Smooth muscle cell (in vitro differentiated cells): ENCODE results near the gene MYPN. TPM values are rescaled to one million over a fixed set of nuclear protein-coding genes. Genes with fewer than 3 reads are reported as not detected.
"Not testable (repeated sequence)": the region's sequence is repeated elsewhere in the genome, so short reads cannot be mapped to it uniquely, and the experiment has no call there.

Source experiments
- DNase-seq: peaks from one replicate; lab custom pipeline; 2025; ENCODE audit not compliant: unreplicated experiment; lab: John Stamatoyannopoulos, UW
- H2AFZ ChIP-seq: fragments of 200-600 bp; sonication (generic); 2 replicates; pipeline ENCODE4 v1.6.0; 2016; ENCODE audit warnings: antibody characterized with exemption, low read depth, mild to moderate bottlenecking
- H3F3A ChIP-seq: fragments of 200-600 bp; sonication (generic); 2 replicates; pipeline ENCODE4 v1.6.0; 2017; ENCODE audit warnings: antibody characterized with exemption, low read depth
- H3K27ac ChIP-seq: fragments of 200-600 bp; sonication (generic); 2 replicates; pipeline ENCODE4 v1.5.1; 2016; ENCODE audit warnings: low read depth, mild to moderate bottlenecking
- H3K27me3 ChIP-seq: fragments of 200-600 bp; sonication (generic); 2 replicates; pipeline ENCODE4 v1.6.1; 2016; ENCODE audit warnings: low read depth, mild to moderate bottlenecking
- H3K36me3 ChIP-seq: fragments of 200-600 bp; sonication (generic); 2 replicates; pipeline ENCODE4 v1.5.1; 2016; ENCODE audit warnings: low read depth
- H3K4me1 ChIP-seq: fragments of 200-600 bp; sonication (generic); 2 replicates; pipeline ENCODE4 v1.5.1; 2016; ENCODE audit warnings: low read depth
- H3K4me2 ChIP-seq: fragments of 200-600 bp; sonication (generic); 2 replicates; pipeline ENCODE4 v1.6.0; 2016; ENCODE audit warnings: mild to moderate bottlenecking
- H3K4me3 ChIP-seq: fragments of 200-600 bp; sonication (generic); 2 replicates; pipeline ENCODE4 v1.5.1; 2016; ENCODE audit warnings: mild to moderate bottlenecking
- H3K79me2 ChIP-seq: fragments of 200-600 bp; sonication (generic); 2 replicates; pipeline ENCODE4 v1.6.0; 2016; ENCODE audit warnings: low read depth, mild to moderate bottlenecking
- H3K9ac ChIP-seq: fragments of 200-600 bp; sonication (generic); 2 replicates; pipeline ENCODE4 v1.6.0; 2016; ENCODE audit warnings: low read depth
- H3K9me3 ChIP-seq: fragments of 200-600 bp; sonication (generic); replicated peaks from 2 replicates; pipeline ENCODE4 v1.5.1; 2016; ENCODE audit warnings: low read depth
- H4K20me1 ChIP-seq: fragments of 200-600 bp; sonication (generic); 2 replicates; pipeline ENCODE4 v1.6.0; 2016; ENCODE audit warnings: low read depth
- WGBS: methylation state at CpG from one replicate; pipeline ENCODE4 v1.1.7; 2016; ENCODE audit warnings: low lambda C conversion rate; 5-methylcytosine and 5-hydroxymethylcytosine counted together
- polyA plus RNA-seq: library from polyadenylated mRNA; unstranded; fragments of >200 nt; fragmentation: Nextera tagmentation; extraction: Ambion mirVana; gene quantifications from 2 replicates; pipeline ENCODE4 v1.2.1, GENCODE V29; 2016
- total RNA-seq: library from RNA; depleted of rRNA; stranded (reverse); fragments of >200 nt; gene quantifications from 2 replicates; pipeline ENCODE4 v1.2.3, GENCODE V29; 2014
- TF ChIP-seq, protein P1 (sequence below): fragments of 200-600 bp; sonication (generic); IDR thresholded peaks from 2 replicates; pipeline ENCODE4 v1.5.1; 2017; ENCODE audit warnings: borderline replicate concordance, mild to moderate bottlenecking, antibody characterized with exemption; ENCODE audit not compliant: insufficient read depth, poor library complexity, severe bottlenecking

The MYPN gene
- total and polyA plus RNA-seq, 2 experiments from 2014 or later: 0.03 to 0.13 TPM

GRCh38 chr10:68242051-68242450 lies 132.8 kb downstream of the MYPN start:
- Histone ChIP-seq H3K36me3 (no peaks in the 10 kb centered on the region), H3K27ac (no peak overlapping the region), H3K9me3 (no peaks in the 10 kb centered on the region), H3K4me3 (no peak overlapping the region), H3K4me2 (no peak overlapping the region), H3K79me2 (no peaks in the 10 kb centered on the region), H3K4me1 (no peaks in the 10 kb centered on the region), H2AFZ (no peak overlapping the region), H3K9ac (no peak overlapping the region), H3F3A (no peaks in the 10 kb centered on the region), H3K27me3 (no peaks in the 10 kb centered on the region), H4K20me1 (no peaks in the 10 kb centered on the region)
- TF ChIP-seq, protein P1, sequence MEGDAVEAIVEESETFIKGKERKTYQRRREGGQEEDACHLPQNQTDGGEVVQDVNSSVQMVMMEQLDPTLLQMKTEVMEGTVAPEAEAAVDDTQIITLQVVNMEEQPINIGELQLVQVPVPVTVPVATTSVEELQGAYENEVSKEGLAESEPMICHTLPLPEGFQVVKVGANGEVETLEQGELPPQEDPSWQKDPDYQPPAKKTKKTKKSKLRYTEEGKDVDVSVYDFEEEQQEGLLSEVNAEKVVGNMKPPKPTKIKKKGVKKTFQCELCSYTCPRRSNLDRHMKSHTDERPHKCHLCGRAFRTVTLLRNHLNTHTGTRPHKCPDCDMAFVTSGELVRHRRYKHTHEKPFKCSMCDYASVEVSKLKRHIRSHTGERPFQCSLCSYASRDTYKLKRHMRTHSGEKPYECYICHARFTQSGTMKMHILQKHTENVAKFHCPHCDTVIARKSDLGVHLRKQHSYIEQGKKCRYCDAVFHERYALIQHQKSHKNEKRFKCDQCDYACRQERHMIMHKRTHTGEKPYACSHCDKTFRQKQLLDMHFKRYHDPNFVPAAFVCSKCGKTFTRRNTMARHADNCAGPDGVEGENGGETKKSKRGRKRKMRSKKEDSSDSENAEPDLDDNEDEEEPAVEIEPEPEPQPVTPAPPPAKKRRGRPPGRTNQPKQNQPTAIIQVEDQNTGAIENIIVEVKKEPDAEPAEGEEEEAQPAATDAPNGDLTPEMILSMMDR: no peak
- DNase-seq: no peak
- 94% methylated on average over 2 of the region's 2 CpGs for WGBS

DNA sequence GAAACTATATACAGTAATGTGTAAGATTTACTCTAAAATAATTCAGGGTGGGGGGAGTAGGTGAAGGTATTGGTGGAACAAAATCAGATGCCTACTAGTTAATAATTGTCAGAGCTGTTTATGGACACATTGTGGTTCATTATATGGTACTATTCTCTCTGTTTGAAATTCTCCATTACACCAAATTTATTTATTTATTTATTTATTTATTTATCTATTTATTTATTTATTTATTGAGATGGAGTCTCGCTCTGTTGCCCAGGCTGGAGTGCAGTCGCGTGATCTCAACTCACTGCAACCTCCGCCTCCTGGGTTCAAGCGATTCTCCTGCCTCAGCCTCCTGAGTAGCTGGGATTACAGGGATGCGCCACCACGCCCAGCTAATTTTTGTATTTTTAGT lies 137.1 kb downstream of the MYPN start:
- not testable (repeated sequence) for H3K79me2 ChIP-seq, H3K36me3 ChIP-seq, H3K4me3 ChIP-seq, H3K9ac ChIP-seq, H3K4me2 ChIP-seq, DNase-seq, H3K4me1 ChIP-seq, H3K27ac ChIP-seq, H3F3A ChIP-seq, H2AFZ ChIP-seq, H4K20me1 ChIP-seq, H3K27me3 ChIP-seq, H3K9me3 ChIP-seq
- WGBS: 98% methylated on average over 7 of the region's 7 CpGs

DNA sequence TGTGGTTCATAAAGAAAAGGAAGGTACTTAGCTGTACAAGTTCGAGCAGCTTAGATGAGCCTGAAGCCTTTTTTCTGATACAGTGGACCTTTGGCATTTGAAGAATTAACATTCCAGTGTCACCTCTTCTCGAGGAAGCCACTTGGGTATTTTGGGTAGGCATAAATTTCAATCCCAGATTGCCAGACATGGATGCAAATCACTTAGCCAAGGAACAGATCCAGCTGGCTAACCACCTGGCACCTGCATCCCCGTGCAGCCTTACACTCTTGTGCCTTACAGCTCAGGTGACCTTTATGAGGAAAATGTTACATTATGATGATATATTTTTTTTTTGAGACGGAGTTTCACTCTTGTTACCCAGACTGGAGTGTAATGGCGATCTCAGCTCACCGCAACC lies 138.6 kb downstream of the MYPN start:
- no peak overlapping the region for H3K4me2 ChIP-seq
- no peak overlapping the region for H2AFZ ChIP-seq
- no peak overlapping the region for H3K4me3 ChIP-seq
- H3K79me2 ChIP-seq: no peaks in the 10 kb centered on the region
- no peak overlapping the region for H3K9ac ChIP-seq
- TF ChIP-seq, protein P1: no peak
- no peaks in the 10 kb centered on the region for H4K20me1 ChIP-seq
- no peaks in the 10 kb centered on the region for H3K36me3 ChIP-seq
- 78% methylated on average over 6 of the region's 6 CpGs for WGBS
- peaks cover 18% of the 10 kb centered on the region for H3K4me1 ChIP-seq
- no peaks in the 10 kb centered on the region for H3F3A ChIP-seq
- H3K9me3 ChIP-seq: no peaks in the 10 kb centered on the region
- H3K27me3 ChIP-seq: no peaks in the 10 kb centered on the region
- no peak overlapping the region for H3K27ac ChIP-seq
- DNase-seq: no peak

DNA sequence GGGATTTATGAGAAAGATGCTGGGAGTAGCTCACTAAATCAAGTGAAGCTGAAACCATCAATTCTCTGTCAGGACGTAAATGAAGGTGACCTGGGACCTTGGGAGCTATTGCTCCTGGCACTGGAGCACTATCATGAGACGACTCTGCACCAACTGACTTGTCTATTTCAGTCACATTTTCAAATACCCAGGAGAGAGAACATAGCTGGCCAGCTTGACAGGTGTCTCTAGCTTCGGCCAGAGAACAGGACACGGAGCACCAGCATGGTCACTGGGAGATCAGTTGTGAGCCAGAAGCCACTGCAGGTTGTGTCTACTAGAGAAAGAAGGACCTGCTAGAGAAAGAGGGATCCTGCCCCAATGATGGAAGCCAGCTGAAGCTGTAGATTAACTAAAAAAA lies 140.0 kb downstream of the MYPN start:
- Histone ChIP-seq H3K79me2 (no peaks in the 10 kb centered on the region), H3K36me3 (no peaks in the 10 kb centered on the region), H3K4me1 (peaks cover 23% of the 10 kb centered on the region), H3F3A (no peaks in the 10 kb centered on the region), H3K27ac (no peak overlapping the region), H3K4me3 (no peak overlapping the region), H2AFZ (no peak overlapping the region), H3K9ac (no peak overlapping the region), H3K4me2 (no peak overlapping the region), H4K20me1 (no peaks in the 10 kb centered on the region), H3K9me3 (no peaks in the 10 kb centered on the region), H3K27me3 (no peaks in the 10 kb centered on the region)
- 89% methylated on average over 4 of the region's 4 CpGs for WGBS
- DNase-seq: no peak
- TF ChIP-seq, protein P1: no peak
